B cell (primary cell): ENCODE results near the gene KCNQ5.

ENCODE experiments used
- EZH2 ChIP-seq: IDR thresholded peaks from 2 replicates; pipeline ENCODE4 v1.6.1; 2012; ENCODE audit warnings: borderline replicate concordance, low read depth, mild to moderate bottlenecking, moderate library complexity, low read length; ENCODE audit not compliant: insufficient read depth, poor library complexity, severe bottlenecking
- TF ChIP-seq, protein P1 (sequence below): fragments of 200-600 bp; IDR thresholded peaks from one replicate; pipeline ENCODE4 v1.8.0; 2022; ENCODE audit warnings: antibody characterized with exemption, mild to moderate bottlenecking

DNA sequence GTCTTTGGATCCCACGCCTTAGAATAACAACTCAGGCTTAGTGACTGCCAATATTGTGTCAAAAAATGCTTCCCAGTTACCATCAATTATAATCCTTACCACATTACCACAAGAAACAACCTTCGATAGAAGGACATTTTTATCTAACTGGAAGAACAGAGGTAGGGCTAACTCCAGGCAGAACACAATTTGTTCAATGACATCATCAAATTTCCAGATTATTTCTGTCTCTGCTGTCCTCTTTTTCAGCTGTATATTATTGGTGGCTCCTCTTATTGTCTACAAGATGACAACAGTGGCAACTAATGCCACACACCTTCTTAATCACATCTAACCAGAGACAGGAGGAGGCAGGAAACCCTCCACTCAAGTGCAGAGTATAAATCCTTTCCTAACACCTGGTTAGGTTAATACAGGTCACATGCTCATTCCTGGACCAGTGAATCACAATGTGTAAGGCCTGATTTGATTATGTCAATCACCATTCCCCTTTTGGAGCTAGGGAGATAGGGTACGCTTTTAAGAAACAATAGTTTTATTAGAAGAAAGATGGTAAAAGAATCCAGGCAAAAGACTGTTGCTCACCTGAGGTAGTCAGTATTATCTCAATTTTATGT, 585.5 kb downstream of the KCNQ5 start:
- no peak for TF ChIP-seq EZH2
- TF ChIP-seq, protein P1, sequence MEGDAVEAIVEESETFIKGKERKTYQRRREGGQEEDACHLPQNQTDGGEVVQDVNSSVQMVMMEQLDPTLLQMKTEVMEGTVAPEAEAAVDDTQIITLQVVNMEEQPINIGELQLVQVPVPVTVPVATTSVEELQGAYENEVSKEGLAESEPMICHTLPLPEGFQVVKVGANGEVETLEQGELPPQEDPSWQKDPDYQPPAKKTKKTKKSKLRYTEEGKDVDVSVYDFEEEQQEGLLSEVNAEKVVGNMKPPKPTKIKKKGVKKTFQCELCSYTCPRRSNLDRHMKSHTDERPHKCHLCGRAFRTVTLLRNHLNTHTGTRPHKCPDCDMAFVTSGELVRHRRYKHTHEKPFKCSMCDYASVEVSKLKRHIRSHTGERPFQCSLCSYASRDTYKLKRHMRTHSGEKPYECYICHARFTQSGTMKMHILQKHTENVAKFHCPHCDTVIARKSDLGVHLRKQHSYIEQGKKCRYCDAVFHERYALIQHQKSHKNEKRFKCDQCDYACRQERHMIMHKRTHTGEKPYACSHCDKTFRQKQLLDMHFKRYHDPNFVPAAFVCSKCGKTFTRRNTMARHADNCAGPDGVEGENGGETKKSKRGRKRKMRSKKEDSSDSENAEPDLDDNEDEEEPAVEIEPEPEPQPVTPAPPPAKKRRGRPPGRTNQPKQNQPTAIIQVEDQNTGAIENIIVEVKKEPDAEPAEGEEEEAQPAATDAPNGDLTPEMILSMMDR, result no peak
